Measurements from ENCODE around the gene PRPF40B.

- no peak for TF ChIP-seq CTCF (IDR thresholded peaks at IDR 0.05)
- no peak for TF ChIP-seq CEBPB (IDR thresholded peaks at IDR 0.05)
- no peak for TF ChIP-seq SREBF2 (IDR thresholded peaks at IDR 0.05)
- TF ChIP-seq POLR2A (IDR thresholded peaks at IDR 0.05; ENCODE audit: low read length), result peak; percentile 13; the same call in 1 of the 2 replicates
- no peak for TF ChIP-seq USF2 (IDR thresholded peaks at IDR 0.05)
- no peak for TF ChIP-seq JUN (IDR thresholded peaks at IDR 0.05)
Measured at GRCh38 chr12:49643961-49644619, 20.7 kb downstream of the PRPF40B start.

Data from A549 (cell line).